ENCODE results near the gene WDR82.
A peak's percentile ranks its signal among the peaks of the same experiment; 100 is the strongest.
"Not testable (repeated sequence)": the region's sequence is repeated elsewhere in the genome, so short reads cannot be mapped to it uniquely, and the experiment has no call there.

WDR82 gene

GRCh38 chr3:52288674-52289073, 10.2 kb upstream of the WDR82 start:
- DNase-seq, result no peak

DNA sequence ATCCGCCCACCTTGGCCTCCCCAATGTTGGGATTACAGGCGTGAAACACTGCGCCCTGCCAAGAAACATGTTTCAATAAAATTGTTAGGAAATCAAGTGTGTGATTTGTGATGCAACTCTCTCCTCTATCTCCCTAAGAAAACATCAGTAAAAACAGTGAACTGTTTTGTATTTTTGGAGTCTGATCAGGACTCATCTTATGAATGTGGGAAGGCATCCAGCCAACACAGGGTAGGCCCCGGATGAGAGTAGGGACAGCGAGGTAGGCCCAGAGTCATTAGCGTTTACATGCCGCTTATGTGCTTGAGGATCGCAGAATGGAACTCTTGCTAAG, 8.3 kb upstream of the WDR82 start:
- DNase-seq, result no peak

- DNase-seq, result not testable (repeated sequence)
Observed at GRCh38 chr3:52284051-52284450, 5.6 kb upstream of the WDR82 start.

DNA sequence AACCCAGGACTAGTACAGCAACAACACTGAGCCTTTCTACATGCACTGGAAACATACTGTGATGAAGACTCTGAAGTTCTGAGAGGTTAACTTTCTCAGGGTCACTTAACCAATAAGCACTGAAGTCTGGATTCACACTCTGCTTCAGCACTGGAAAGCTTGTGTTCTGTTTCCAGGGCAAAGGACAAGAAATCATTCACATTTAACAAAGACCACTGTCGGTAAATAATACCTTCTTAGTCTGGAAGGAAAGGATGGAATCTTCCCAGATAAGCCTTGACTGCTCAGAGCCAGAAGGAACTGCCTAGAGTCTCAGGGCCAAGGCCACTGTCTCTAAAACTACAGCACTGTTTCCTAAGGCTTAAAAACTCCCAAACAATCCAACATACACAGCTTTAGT, 4.9 kb upstream of the WDR82 start:
- no peak for DNase-seq

DNA sequence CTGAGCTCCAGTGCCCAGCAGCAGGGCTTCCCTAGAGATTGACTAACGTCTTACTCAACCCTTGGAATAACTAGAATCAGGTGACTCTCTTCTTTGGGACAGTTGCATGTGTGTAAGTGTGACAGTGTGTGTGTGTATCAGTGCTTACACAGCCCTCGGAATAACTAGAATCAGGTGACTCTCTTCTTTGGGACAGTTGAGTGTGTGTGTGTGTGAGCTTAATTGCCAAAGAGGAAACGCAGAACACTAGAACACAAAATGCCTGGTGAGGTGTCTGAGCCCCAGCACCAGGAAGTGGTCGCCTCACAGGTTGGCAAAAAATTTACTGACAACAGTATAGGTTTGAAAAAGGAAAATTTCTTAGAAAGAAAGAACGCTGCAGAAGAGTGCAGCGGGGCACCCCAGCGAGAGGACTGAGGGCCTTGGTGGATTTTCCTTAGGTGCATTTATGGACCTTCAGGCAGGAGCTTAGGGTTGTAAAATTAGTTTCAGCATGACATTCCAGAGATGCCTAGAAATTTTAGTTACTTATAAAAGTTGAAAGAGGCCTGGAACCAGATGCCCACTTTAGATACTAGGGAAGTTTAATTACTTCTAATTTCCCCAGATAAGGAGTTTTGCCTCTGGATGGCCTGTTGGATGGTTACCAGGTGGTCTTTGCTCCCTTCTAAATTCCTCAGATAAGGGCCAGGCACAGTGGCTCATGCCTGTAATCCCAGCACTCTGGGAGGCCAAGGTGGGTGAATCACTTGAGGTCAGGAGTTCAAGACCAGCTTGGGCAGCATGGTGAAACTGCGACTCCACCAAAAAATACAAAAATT, 3.7 kb upstream of the WDR82 start:
- no peak for DNase-seq

GRCh38 chr3:52280050-52280461, 1.6 kb upstream of the WDR82 start:
- peak; percentile 23 for DNase-seq

GRCh38 chr3:52279596-52279995, 1.1 kb upstream of the WDR82 start:
- no peak for DNase-seq

GRCh38 chr3:52277972-52278509, 408 bp downstream of the WDR82 start:
- DNase-seq, result no peak

DNA sequence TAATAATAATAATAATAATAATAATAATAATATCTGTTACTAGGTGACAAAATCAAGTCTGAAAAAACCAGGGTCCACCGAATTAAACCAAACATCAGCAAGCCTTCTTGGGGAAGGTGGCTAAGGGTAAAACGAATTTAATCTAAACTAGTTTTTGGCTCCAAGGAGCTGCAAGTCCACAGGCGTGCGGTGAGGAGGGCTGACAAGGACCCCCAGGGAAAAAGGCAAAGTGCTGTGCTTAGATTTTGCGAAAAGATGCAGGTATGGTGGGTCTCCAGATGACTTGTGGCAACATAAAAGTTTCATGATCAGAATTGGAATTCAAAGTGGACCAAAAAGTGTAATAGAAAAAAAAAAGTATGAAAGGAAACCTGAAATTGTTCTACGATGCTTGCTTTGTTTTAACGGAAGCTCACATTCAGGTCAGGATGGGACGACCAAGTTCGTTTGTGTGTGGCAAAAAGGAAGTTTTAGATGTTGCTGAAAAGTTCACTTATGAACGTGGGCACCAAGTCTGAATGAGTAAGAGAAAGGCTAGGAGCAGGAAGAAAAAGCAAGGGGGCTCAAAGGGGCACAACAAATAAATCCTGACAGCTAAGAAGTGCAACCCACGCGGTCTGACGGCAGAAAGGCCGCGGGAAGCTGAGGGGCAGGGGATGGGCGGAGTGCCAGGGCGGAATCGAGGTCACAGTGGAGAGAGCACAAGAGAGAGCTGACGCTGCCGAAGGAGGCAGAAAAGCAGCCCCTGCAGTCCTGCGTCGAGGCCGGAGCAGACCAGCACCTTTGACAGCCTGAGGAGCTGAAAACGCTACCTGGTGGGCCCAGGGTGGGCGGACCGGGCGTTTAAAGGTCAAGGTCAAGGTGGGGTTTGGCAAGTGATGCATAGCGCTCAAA, 1.1 kb downstream of the WDR82 start:
- peak; percentile 29 for DNase-seq

GRCh38 chr3:52274781-52275180, 3.7 kb downstream of the WDR82 start:
- not testable (repeated sequence) for DNase-seq

DNA sequence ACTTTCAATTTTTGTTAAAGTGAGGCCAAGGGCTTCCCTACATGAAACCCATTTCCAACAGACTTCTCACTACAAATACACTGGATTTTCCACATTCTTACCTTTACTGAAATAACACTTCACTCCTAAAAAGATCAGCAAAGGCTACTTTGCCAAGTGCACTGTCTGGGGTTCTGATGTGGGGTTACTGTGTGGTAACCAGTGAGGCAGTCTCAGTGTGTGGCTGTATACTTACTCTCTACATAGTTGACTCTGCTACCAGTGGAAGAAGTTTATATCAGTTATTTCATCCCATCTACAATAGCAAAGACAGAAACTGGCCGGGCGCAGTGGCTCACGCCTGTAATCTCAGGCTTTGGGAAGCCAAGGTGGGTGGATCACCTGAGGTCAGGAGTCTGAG, 5.6 kb downstream of the WDR82 start:
- no peak for DNase-seq

GRCh38 chr3:52272172-52272571, 6.3 kb downstream of the WDR82 start:
- not testable (repeated sequence) for DNase-seq

- no peak for DNase-seq
Observed at GRCh38 chr3:52270252-52270754, 8.1 kb downstream of the WDR82 start.

GRCh38 chr3:52269776-52270175, 8.7 kb downstream of the WDR82 start:
- DNase-seq, result no peak

DNA sequence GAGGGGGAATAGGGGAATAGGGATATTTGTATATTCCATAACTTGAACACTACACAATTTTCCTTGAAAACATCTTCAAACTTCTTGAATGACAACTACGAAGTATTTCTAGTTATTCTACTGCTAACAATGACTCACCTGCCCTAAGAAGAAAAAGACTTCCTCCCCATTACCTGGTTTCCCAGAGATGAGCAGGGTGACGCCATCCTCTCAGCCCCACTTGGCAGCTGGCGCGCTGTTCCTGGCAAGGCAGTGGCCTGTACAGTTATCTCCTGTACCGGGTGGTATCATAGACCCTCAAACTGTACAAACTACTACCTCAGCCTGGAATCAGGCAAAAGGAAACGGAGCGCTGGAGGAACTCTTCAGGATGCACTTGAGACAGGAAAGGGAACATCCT, 10.4 kb downstream of the WDR82 start:
- DNase-seq, result no peak

DNA sequence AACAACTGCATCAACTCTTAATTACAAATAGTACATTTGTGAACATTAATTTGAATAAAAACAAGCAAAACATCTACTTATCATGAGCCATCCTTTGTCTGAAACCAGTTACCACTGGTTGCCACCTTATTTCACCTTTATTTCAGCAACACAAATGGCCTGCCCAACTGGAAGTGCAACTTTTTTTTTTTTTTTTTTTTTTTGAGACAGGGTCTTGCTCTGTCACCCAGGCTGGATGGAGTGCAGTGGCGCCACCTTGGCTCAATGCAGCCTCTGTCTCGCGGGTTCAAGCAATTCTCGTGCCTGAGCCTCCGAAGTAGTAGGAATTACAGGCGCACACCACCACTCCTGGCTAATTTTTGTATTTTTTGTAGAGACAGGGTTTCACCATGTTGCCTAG, 13.1 kb downstream of the WDR82 start:
- no peak for DNase-seq

DNA sequence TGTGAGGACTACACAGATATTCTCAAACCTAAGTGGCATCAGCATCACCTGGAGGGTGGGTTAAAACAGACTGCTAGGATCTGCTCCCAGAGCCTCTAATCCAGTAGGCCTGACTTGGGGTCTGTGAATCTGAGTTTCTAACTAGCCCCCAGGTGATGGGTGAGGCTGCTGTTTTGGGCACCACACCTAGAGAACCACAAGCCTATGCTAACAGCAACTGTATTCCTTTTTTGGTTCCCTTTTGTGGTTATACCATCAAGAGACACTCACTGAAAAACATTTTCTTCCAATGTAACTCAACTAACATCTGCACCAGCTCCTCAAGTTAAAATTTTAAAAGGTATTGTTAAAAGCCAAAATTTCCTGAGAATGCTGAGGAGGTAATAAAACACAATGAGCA, 16.0 kb downstream of the WDR82 start:
- DNase-seq, result no peak

GRCh38 chr3:52259448-52259847, 19.0 kb downstream of the WDR82 start:
- no peak for DNase-seq

DNA sequence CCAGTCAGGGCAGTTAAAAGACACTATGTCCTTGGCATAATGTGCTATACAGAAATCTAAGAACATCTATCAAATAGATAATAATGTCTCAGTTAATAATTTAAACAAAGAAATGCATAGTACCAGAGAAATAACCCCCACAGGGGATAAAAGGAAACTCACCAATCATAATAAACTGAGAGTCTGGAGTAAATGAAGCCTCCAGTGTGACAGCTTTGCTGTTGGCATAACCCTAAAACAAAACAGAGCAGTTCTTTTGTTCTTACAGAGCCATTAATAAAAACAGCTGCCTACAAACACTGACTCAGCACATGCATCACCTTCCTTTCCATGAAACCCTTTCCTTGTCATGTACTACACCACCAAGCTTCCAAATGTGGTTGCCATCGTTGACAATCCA, 19.4 kb downstream of the WDR82 start:
- no peak for DNase-seq

DNA sequence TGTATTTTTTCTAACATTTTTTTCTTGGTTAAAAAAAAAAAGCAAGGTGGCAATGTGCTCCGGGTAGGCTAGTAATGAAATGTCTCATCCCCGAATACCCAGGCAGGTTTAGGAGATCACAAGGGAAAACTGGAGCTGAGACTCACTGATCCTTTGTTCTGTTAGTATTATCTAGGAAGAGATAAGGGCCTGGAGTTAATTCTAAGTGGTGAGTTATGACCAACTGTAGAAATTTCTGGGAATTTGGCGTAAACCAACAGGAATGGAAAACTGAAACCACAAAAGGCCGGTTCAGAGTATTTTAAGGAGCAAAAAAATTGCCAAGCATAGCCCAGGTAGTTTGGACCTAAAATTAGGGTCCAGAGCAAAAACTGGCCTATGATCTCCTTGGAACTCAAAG, 20.5 kb downstream of the WDR82 start:
- DNase-seq, result no peak

GRCh38 chr3:52256622-52257021, 21.8 kb downstream of the WDR82 start:
- no peak for DNase-seq

GRCh38 chr3:52256159-52256558, 22.3 kb downstream of the WDR82 start:
- DNase-seq, result no peak

- DNase-seq, result no peak
Observed at GRCh38 chr3:52254608-52255007, 23.8 kb downstream of the WDR82 start.
